HepG2 (cell line): Measurements from ENCODE around the gene ACSS1. TPM values are rescaled to one million over a fixed set of nuclear protein-coding genes. Genes with fewer than 3 reads are reported as not detected.

Experiments used
- ATAC-seq: fragments of 200-7000 bp; cut with Tn5 transposase; 3 replicates; pipeline ENCODE4 v1.9.1; 2020; ENCODE audit warnings: mild to moderate bottlenecking, moderate library complexity
- BruUV-seq: library from RNA; stranded (reverse); fragments of 400-500 nt; replicated peaks from 2 replicates; lab custom pipeline; 2021; lab: Mats Ljungman, UMichigan
- CTCF ChIA-PET: fragments of 300-600 bp; formaldehyde crosslinking; extraction: SDS; loops from one replicate; lab custom pipeline; 2021; ENCODE audit warnings: low total read pairs, inconsistent platforms, low intra/inter-chr PET ratio; lab: Yijun Ruan, JAX
- POLR2A ChIA-PET: fragments of 350-600 bp; sonication (Branson Sonifier 250); formaldehyde crosslinking; loops from one replicate; lab custom pipeline; 2020; ENCODE audit warnings: antibody characterized with exemption, inconsistent platforms; lab: Yijun Ruan, JAX
- DNase-seq: peaks from one replicate; pipeline ENCODE4 v3.0.0-alpha.2; 2015; ENCODE audit warnings: low spot score
- FAIRE-seq: peaks from 3 replicates; lab custom pipeline; 2011; peaks lifted over from hg19 to GRCh38; lab: Jason Lieb, UNC
- H2AFZ ChIP-seq: one replicate; pipeline ENCODE4 v1.6.1; 2011; ENCODE audit warnings: low read length, inconsistent platforms
- H3K27ac ChIP-seq: fragments of 300-600 bp; 3 replicates; pipeline ENCODE4 v1.8.0; 2011; ENCODE audit warnings: mixed run types, mild to moderate bottlenecking, mixed read lengths, low read length, inconsistent platforms; ENCODE audit not compliant: insufficient read depth; ENCODE audit errors: extremely low read length
- H3K27me3 ChIP-seq, 2 experiments: fragments of 200-600 bp in 1 of 2; 2 replicates in 1 of 2; 3 replicates in 1 of 2; pipeline versions ENCODE4 v1.6.0 to v1.8.0; 2011; ENCODE audit warnings: low read length in 2 of 2, mild to moderate bottlenecking in 2 of 2, moderate library complexity in 2 of 2, inconsistent platforms in 1 of 2; ENCODE audit not compliant: insufficient read depth in 2 of 2, control insufficient read depth in 1 of 2
- H3K36me3 ChIP-seq, 2 experiments: fragments of 200-600 bp in 1 of 2; replicated peaks in 1 of 2; 2 replicates in 1 of 2; 3 replicates in 1 of 2; pipeline versions ENCODE4 v1.5.1 to v1.8.0; 2011; ENCODE audit warnings: low read length in 2 of 2, inconsistent platforms in 1 of 2; ENCODE audit not compliant: insufficient read depth in 2 of 2, control insufficient read depth in 1 of 2
- H3K4me1 ChIP-seq: 2 replicates; pipeline ENCODE4 v1.5.1; 2012; ENCODE audit warnings: low read length, inconsistent platforms; ENCODE audit not compliant: insufficient read depth
- H3K4me2 ChIP-seq: 2 replicates; pipeline ENCODE4 v1.6.0; 2011; ENCODE audit warnings: low read depth, low read length, inconsistent platforms
- H3K4me3 ChIP-seq, 3 experiments: fragments of 200-600 bp in 1 of 3; sonication (generic), shearing (Covaris generic) in 1 of 3; replicated peaks in 1 of 3; 2 replicates each; pipeline ENCODE4 v1.5.1; 2011 to 2016; ENCODE audit warnings: low read length in 3 of 3, inconsistent platforms in 2 of 3, low read depth in 2 of 3, mild to moderate bottlenecking in 2 of 3, control low read depth in 1 of 3, mixed read lengths in 1 of 3; ENCODE audit not compliant: insufficient read depth in 1 of 3
- H3K79me2 ChIP-seq: one replicate; pipeline ENCODE4 v1.6.1; 2011; ENCODE audit warnings: low read length, inconsistent platforms; ENCODE audit not compliant: insufficient read depth
- H3K9ac ChIP-seq: 2 replicates; pipeline ENCODE4 v1.6.0; 2011; ENCODE audit warnings: mild to moderate bottlenecking, low read depth, low read length, inconsistent platforms; ENCODE audit not compliant: insufficient read depth
- H3K9me3 ChIP-seq: 2 replicates; pipeline ENCODE4 v1.5.1; 2012; ENCODE audit warnings: mild to moderate bottlenecking, low read length
- H4K20me1 ChIP-seq: 2 replicates; pipeline ENCODE4 v1.6.0; 2011; ENCODE audit warnings: inconsistent platforms, mild to moderate bottlenecking, low read length, moderate library complexity; ENCODE audit not compliant: insufficient read depth
- ATF4 ChIP-seq, 2 experiments: fragments of 450-650 bp in 1 of 2; sonication (generic) in 1 of 2; formaldehyde crosslinking; IDR thresholded peaks; 2 replicates each; pipeline versions ENCODE4 v1.5.0 to v1.8.0; 2020 to 2022; ENCODE audit warnings: mild to moderate bottlenecking in 1 of 2, missing genetic modification reagents in 1 of 2
- PRDM4 ChIP-seq: sonication (generic); formaldehyde crosslinking; IDR thresholded peaks from 2 replicates; pipeline ENCODE4 v1.9.0; 2021; ENCODE audit warnings: missing genetic modification reagents, borderline replicate concordance
- SP4 ChIP-seq: sonication (generic); formaldehyde crosslinking; IDR thresholded peaks from 2 replicates; pipeline ENCODE4 v1.8.1; 2023; ENCODE audit warnings: mild to moderate bottlenecking, missing genetic modification reagents
- USF2 ChIP-seq, 2 experiments: sonication (generic) in 1 of 2; formaldehyde crosslinking in 1 of 2; IDR thresholded peaks; 2 replicates each; pipeline versions ENCODE4 v1.5.1 to v1.6.1; 2011 to 2020; ENCODE audit warnings: borderline replicate concordance in 1 of 2, low read depth in 1 of 2, low read length in 1 of 2, mild to moderate bottlenecking in 1 of 2, missing genetic modification reagents in 1 of 2, moderate library complexity in 1 of 2
- ZNF20 ChIP-seq: sonication (generic); formaldehyde crosslinking; IDR thresholded peaks from 2 replicates; pipeline ENCODE4 v1.4.0; 2020; ENCODE audit warnings: mild to moderate bottlenecking, moderate library complexity, missing genetic modification reagents
- ZNF7 ChIP-seq: IDR thresholded peaks from 2 replicates; pipeline ENCODE4 v1.6.1; 2016; ENCODE audit warnings: missing biosample characterization, missing genetic modification reagents
- ZSCAN9 ChIP-seq: IDR thresholded peaks from 2 replicates; pipeline ENCODE4 v1.6.1; 2016; ENCODE audit warnings: borderline replicate concordance
- WGBS: methylation state at CpG from one replicate; pipeline ENCODE4 v1.1.6; 2017; ENCODE audit warnings: low lambda C conversion rate; 5-methylcytosine and 5-hydroxymethylcytosine counted together
- in situ Hi-C: cut with HindIII; loops from 2 replicates; pipeline ENCODE4 v1.10.0; 2017; ENCODE audit warnings: low pct_unique_long_range_greater_than_20kb; ENCODE audit not compliant: extremely low pct_ligation_motif_present
- intact Hi-C: fragments of 100-400 bp; cut with micrococcal nuclease; formaldehyde crosslinking; loops from one replicate; pipeline ENCODE4 v1.10.0; 2022; ENCODE audit not compliant: unreplicated experiment
- polyA plus RNA-seq, 8 experiments: library from polyadenylated mRNA; depleted of rRNA in 3 of 8; stranded (reverse) in 7 of 8; unstranded in 1 of 8; fragments of >200 nt; fragmentation: Illumina TruSeq in 4 of 8; extraction: Trizol in 4 of 8; gene quantifications; 2 replicates each; pipeline versions ENCODE4 v1.2.1 to v1.2.3, GENCODE V29; 2011 to 2016; ENCODE audit warnings: low read depth in 4 of 8, missing spikeins in 1 of 8, mixed read lengths in 1 of 8; ENCODE audit not compliant: insufficient read depth in 1 of 8
- total RNA-seq, 5 experiments: library from RNA; depleted of rRNA; stranded (reverse); fragments of >200 nt; fragmentation: Illumina TruSeq; extraction: Trizol; gene quantifications; 2 replicates each; pipeline ENCODE4 v1.2.3, GENCODE V29; 2016; ENCODE audit warnings: low read depth in 1 of 5

Gene ACSS1
- total and polyA plus RNA-seq, 2 of the 13 experiments (the other 11 are each of a cell fraction or from before 2014, with no cell fraction given), result 15.2 to 41.6 TPM

- ChIA-PET CTCF (no interaction called here), POLR2A (interaction anchor here (1.4 kb wide), 1 partner anchor 12 kb away, joined by 3 read pairs; no protein-coding TSS in a partner anchor)
- peaks cover 45% of the 10 kb centered on the region for H3K4me1 ChIP-seq
- H3K9ac ChIP-seq, result no peak overlapping the region
- intact Hi-C loops (loop anchor here (2.0 kb wide), 1 partner anchor 15 kb away; no protein-coding TSS in a partner anchor), in situ Hi-C loops (no loop called here)
- DNase-seq, result no peak
- no peak overlapping the region for H3K4me3 ChIP-seq
- 73% methylated on average over 13 of the region's 13 CpGs for WGBS
- no peaks in the 10 kb centered on the region; a peak in 1 of 5 replicates for H3K27me3 ChIP-seq
- BruUV-seq, result no TSS peak
- peaks cover 3% of the 10 kb centered on the region for H3K79me2 ChIP-seq
- no peak for FAIRE-seq
- no peak overlapping the region for H2AFZ ChIP-seq
- H3K27ac ChIP-seq, result no peak overlapping the region
- no peak for ATAC-seq
- no peaks in the 10 kb centered on the region for H3K9me3 ChIP-seq
- no peaks in the 10 kb centered on the region for H4K20me1 ChIP-seq
- no peak overlapping the region for H3K4me2 ChIP-seq
- no peak for TF ChIP-seq ZSCAN9 (CRISPR knock-in tag)
- TF ChIP-seq ZNF20 (CRISPR knock-in tag), result no peak
- no peak for TF ChIP-seq SP4 (CRISPR knock-in tag)
- TF ChIP-seq PRDM4 (CRISPR knock-in tag), result no peak
- no peak for TF ChIP-seq ZNF7 (CRISPR knock-in tag)
- TF ChIP-seq ATF4 (CRISPR knock-in tag; IDR thresholded peaks at IDR 0.05), result no peak
- TF ChIP-seq USF2 (IDR thresholded peaks at IDR 0.05; ENCODE audit: low read depth, low read length), result no peak
- TF ChIP-seq USF2 (CRISPR knock-in tag; IDR thresholded peaks at IDR 0.05; ENCODE audit: borderline replicate concordance), result no peak
- H3K36me3 ChIP-seq, result no peaks in the 10 kb centered on the region; a peak in 1 of 5 replicates
Measured at GRCh38 chr20:25047766-25048165, 10.2 kb downstream of the ACSS1 start.
